Stimulated activated naive CD4-positive, alpha-beta T cell (primary cell): ENCODE measurements around the gene POLL.

Source experiments
- DNase-seq, 6 experiments: peaks; one replicate each; lab custom pipeline; 2025; lab: John Stamatoyannopoulos, UW

Gene POLL

DNA sequence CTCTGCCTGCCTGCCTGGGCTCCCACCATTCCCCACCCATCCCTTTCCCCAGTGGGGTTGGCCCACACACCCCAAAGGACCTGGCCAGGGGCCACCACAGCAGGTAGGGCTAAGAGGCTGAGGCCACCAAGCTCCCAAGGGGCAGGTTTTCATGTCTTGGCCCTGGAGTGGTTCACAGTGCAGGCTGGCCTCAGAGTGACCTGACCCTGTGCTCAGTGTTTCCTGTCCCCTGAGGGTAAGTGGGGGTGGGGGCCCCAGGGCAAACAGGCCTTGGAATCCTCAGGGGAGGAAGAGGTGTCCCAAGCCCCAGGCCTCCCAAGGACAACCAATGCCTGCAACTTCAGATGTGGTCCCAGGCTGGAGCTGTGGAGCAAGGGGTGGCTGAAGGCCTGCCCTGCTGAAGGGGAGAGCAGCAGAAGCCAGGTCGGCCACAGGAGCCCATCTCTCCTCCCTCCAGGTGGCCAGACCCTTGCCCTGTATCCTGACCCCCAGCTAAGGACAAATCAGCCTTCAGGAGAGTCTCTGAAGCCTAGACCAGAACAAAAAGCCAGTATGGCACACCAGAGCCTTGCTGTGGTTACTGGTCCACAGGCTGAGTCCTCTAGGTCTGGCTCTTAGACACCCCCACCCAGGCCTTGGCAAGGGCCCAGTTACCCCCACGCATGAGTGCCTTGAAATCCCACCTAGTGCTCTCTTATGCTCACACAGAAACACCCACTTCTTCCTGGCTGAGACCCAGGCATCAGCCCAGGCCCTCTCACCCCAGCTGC is 27.6 kb downstream of the POLL start:
- DNase-seq: no peak

DNA sequence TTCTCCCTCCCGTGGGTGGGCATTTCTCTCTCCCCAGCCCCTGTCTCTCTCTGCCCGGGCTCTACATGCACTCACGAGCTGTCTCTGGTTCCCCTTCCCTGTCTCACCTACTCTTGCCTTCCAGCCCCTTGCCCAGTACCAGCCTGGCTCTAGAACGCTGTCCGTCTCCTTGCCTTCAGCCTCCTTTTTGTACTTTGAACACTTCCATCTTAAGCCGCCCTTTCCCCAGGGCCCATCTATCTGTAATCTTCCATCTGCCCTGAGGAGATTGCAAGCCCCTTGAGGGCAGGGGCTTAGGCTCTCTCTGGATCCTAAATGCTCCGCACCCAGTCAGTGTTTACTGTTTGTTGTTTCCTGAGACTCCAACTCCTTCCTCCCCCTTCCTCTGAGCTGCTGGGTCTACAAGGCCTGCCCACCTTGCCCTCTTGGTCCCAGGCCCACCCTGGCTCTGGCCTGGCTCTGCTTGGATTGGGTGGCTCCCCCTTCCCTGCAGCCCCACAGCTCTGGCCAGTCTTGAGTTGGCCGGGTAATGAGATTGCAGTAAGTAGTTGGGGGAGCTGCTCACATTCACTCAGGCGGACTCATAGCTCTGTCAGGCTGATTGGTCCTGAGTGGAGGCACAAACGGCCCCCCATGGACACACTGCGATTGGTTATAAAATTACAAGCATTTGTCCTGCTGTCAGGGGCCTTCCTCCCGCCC is 28.3 kb downstream of the POLL start:
- no peak for DNase-seq

DNA sequence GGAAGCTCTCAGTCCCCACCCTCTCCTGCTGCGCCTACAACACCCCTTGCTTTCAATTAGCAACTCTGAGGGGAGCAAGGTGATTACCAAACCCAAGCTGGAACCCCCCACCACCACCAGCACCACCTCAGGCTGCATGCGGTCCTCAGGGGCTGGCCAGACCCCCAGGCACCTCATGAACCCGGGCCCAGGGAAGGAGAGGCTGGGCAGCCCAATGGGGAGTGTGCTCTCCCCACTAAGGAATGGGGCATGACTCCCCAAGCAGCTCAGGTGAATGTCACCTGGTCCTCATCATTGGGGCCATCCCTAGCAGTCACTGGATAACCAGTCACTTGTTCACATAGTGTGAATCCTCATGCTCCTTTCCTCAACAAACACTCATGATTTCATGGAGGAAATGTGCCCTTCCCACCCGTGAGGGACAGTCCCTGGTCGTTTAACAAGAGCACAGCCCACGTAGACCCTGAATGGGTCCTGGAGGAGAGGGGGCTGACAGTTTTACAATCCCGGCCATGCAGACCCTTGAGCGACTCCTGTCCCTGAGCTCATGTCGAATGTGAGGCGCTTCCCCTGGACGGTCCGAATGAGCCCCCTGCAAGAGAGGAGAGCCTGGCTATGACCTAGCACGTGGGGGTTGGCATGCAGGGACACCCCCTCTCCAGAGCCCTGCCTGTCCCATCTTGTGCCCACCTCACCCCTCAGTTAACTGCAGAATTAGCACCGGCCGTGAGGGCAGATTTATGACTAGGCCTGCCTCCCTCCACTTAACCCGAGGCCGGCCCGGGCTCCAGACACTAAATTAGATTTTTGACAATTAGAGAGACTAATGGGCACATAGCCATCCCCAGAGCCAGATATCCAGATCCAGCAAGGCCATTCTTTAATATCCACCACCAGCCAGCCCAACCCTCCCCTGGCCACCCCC is 29.1 kb downstream of the POLL start:
- DNase-seq: no peak

- DNase-seq: no peak
Measured at GRCh38 chr10:101558204-101558603, 29.9 kb downstream of the POLL start.

DNA sequence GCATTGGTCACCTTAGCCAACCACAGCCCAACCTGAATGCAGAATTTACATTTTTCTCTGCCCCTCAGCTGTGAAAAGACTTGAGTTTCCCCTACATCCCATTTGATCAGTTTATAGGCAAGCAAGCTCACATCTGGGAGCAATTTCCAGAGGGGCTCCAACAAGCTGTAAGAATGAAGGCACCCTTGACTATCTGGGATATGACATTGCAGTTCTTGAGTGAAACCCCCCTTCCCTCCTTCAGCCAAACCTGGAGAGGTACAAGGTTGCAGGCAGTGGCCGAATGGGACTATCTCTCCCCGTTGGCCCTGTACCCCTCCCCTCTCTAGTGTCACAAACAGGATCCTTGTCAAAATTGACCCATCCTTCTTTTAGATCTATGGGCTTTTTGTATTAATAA is 30.5 kb downstream of the POLL start:
- DNase-seq: no peak

DNA sequence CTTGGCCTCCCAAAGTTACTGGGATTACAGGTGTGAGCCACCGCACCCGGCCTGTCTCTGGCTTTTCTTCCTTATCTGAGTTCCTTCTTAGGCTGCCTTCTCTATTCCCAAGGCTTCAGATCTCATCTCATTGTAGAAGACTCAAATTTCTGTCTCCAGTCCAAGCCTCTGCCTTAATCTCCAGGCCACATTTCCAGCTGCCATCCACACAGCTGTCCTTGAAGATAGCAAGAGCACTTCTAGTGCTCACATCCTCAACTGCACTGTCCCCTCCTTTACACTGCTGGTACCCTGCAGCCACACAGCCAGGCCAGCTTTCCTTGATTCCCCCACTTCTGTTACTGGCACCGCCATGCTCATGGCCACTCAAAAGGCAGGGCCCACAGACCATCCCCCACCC is 35.6 kb downstream of the POLL start:
- DNase-seq: no peak

- no peak for DNase-seq
Measured at GRCh38 chr10:101550965-101551364, 37.1 kb downstream of the POLL start.

GRCh38 chr10:101545898-101546297 is 42.2 kb downstream of the POLL start:
- DNase-seq: no peak

- no peak for DNase-seq
Measured at GRCh38 chr10:101538446-101538845, 49.6 kb downstream of the POLL start.

- DNase-seq: peak in 2 of 6 experiments; percentile 15 to 27
Measured at GRCh38 chr10:101536800-101537199, 51.3 kb downstream of the POLL start.

DNA sequence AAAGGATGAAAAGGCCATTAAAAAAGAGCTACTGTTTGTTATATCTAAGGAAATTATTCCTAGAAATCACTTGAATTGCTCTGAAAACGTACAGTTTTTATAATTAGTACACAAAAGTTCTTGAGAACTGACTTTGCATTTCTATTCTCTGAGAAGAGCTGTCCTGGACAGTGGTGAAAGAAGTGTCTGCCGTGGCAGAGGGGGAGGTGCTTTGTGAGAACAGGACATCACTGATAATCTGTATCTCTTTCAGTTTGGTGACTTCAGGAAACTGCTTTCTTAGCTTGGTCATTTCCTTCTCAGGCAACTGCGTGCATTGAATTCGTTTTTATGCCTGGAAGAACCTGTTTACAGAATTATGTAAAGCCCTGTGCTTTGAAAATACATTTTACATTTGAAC is 52.1 kb downstream of the POLL start:
- DNase-seq: no peak

DNA sequence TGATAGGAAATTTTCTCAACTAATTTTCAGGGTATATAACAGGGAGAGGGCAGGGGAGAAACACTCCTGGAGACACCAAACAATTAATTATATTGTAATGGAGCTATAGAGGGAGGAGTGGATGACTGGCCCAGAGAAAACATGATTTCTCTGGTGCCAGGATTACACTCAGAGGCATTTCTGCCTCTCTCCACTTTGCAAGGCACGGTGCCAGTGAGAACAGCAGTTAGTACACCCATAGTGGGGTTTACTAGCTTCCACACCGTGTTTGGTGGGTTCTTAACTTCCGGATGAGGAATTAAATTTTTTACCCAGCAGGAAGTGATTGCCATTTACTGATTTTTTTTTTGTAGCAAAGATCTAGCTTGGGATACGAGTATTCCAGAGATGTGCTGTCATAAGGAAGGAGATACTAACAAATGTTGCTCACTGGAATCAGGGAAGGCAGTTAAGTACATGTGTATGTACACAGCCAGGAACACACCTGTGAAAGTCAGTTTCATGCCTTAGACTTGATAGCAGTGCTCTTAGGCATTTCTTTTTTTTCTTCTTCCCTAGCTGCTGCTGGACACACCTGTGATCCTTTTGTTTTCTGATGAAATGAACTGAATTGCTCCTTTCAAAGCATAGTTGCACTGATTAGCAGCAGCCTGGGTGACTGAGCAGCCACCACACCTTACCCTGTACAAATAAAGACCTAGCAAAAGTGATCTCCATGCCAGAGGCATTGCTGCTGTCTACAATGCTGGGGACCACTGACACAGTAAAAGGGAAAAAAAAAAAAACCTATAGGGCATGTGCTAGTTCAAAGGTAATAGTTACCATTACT is 58.1 kb downstream of the POLL start:
- DNase-seq: no peak

DNA sequence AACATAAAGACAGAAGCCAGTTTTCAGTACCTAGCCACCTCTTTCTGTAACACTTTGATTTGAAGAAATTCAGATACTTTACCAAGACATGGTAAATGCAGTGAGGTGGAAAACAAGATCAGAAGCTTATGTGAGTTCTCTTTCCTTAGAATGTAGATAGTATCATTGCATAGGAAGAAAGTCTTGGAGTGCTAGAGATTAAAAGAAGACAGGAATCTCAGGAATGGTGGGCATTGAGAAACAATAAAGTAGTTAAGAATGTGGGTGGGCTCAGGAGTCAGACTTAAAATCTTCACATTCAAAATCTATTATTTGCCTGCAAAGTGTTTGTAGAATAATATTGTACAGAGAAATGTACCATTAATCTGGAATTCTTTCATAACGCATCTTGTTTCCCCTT is 58.9 kb downstream of the POLL start:
- DNase-seq: no peak
